ENCODE measurements around the gene GLYR1. TPM values are rescaled to one million over a fixed set of nuclear protein-coding genes. Genes with fewer than 3 reads are reported as not detected.

GLYR1 gene
- total and polyA plus RNA-seq, 2 donors (not counting 3 experiments of a cell fraction or from before 2014, with no cell fraction given) = 47.9 to 107 TPM

DNA sequence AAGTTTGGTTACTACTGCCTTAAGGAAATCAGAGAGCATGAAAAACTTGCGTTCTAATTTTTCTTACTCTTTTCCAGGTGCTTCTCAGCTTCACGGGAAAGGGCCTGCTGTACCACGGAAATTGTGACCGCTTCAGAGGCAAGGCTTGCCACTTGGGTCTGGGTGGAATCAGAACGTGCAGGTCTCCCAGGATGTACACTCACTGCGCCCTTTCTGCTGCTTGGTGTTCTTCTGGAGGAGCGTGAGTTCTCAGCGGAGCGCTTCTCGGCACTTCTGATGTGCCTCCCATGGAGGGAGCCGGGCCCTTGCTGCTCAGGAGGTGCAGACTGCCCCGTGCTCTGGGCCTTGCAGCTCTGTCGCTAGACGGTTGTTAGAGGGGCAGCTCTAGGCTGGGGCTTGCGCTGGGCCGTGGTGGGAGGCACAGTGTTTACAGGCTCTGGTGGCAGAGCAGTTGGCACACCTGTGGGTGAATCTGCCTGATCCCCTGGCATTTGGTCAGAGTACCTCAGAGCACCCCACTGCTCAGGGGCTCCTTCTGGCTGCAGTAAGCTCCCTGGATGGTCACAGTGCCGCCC, 33.0 kb upstream of the GLYR1 start:
- Histone ChIP-seq H3K27me3 (ENCODE audit: control insufficient read depth in 2 of 2, insufficient read depth in 2 of 2, low read length in 2 of 2) (no peaks in the 10 kb centered on the region), H3K4me1 (ENCODE audit: control insufficient read depth, extremely low read depth, insufficient read depth, low read length) (no peaks in the 10 kb centered on the region), H4K20me1 (replicated peaks; ENCODE audit: control insufficient read depth, extremely low read depth, insufficient read depth, low read length) (no peaks in the 10 kb centered on the region), H2AFZ (ENCODE audit: low read depth, low read length) (no peak overlapping the region), H3K36me3 (ENCODE audit: control insufficient read depth in 2 of 2, extremely low read depth in 1 of 2, insufficient read depth in 2 of 2, low read length in 2 of 2) (peaks cover 32 to 74% of the 10 kb centered on the region in 2 experiments), H3K27ac (ENCODE audit: insufficient read depth, low read depth, low read length) (no peak overlapping the region), H3K9me1 (replicated peaks; ENCODE audit: control insufficient read depth, extremely low read depth, insufficient read depth, low read length) (no peaks in the 10 kb centered on the region), H3K79me2 (ENCODE audit: control insufficient read depth, insufficient read depth, low read length) (no peaks in the 10 kb centered on the region), H3K4me3 (replicated peaks in 1 of 3; ENCODE audit: insufficient read depth in 1 of 3, low read depth in 1 of 3, low read length in 3 of 3) (no peak overlapping the region), H3K9ac (replicated peaks; ENCODE audit: extremely low read depth, insufficient read depth, low read length) (no peak overlapping the region), H3K4me2 (ENCODE audit: insufficient read depth, low read length) (no peak overlapping the region), H3K9me3 (replicated peaks; ENCODE audit: control insufficient read depth, insufficient read depth, low read length) (no peaks in the 10 kb centered on the region)
- TF ChIP-seq, protein P1, sequence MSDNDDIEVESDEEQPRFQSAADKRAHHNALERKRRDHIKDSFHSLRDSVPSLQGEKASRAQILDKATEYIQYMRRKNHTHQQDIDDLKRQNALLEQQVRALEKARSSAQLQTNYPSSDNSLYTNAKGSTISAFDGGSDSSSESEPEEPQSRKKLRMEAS (IDR thresholded peaks at IDR 0.05; ENCODE audit: insufficient read depth, insufficient read length) = no peak
- TF ChIP-seq MYC (IDR thresholded peaks at IDR 0.05; ENCODE audit: low read depth, low read length) (no peak), EZH2 (IDR thresholded peaks at IDR 0.05; ENCODE audit: borderline replicate concordance, low read depth, low read length, severe bottlenecking) (no peak), GATA2 (IDR thresholded peaks at IDR 0.05; ENCODE audit: insufficient read depth, insufficient read length, low read depth, low read length) (no peak), POLR2AphosphoS5 (IDR thresholded peaks at IDR 0.05; ENCODE audit: insufficient read depth, low read depth, low read length) (no peak)
- TF ChIP-seq, protein P2, sequence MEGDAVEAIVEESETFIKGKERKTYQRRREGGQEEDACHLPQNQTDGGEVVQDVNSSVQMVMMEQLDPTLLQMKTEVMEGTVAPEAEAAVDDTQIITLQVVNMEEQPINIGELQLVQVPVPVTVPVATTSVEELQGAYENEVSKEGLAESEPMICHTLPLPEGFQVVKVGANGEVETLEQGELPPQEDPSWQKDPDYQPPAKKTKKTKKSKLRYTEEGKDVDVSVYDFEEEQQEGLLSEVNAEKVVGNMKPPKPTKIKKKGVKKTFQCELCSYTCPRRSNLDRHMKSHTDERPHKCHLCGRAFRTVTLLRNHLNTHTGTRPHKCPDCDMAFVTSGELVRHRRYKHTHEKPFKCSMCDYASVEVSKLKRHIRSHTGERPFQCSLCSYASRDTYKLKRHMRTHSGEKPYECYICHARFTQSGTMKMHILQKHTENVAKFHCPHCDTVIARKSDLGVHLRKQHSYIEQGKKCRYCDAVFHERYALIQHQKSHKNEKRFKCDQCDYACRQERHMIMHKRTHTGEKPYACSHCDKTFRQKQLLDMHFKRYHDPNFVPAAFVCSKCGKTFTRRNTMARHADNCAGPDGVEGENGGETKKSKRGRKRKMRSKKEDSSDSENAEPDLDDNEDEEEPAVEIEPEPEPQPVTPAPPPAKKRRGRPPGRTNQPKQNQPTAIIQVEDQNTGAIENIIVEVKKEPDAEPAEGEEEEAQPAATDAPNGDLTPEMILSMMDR (IDR thresholded peaks at IDR 0.05; ENCODE audit: extremely low read depth in 1 of 2, insufficient read depth in 1 of 2, low read depth in 1 of 2, low read length in 2 of 2) = no peak
- intact Hi-C loops (cut with micrococcal nuclease) (no loop called here), dilution Hi-C loops (cut with MboI; ENCODE audit: extremely low pct_ligation_motif_present, low sequenced_read_pairs) (no loop called here)
- CTCF ChIA-PET = interaction anchor here (1.4 kb wide), 1 partner anchor 141 kb away, joined by 3 read pairs; no protein-coding TSS in a partner anchor
- FAIRE-seq = no peak
- no peak for DNase-seq (ENCODE audit: low read depth, low spot score)
- BruUV-seq (replicated peaks) = no TSS peak
- POLR2A ChIA-PET = no interaction called here

Measured in endothelial cell of umbilical vein (primary cell).